B cell (primary cell): ENCODE results near the gene AKAP6.

Experiments
- EZH2 ChIP-seq: IDR thresholded peaks from 2 replicates; pipeline ENCODE4 v1.6.1; 2012; ENCODE audit warnings: borderline replicate concordance, low read depth, mild to moderate bottlenecking, moderate library complexity, low read length; ENCODE audit not compliant: insufficient read depth, poor library complexity, severe bottlenecking
- TF ChIP-seq, protein P1 (sequence below): fragments of 200-600 bp; IDR thresholded peaks from one replicate; pipeline ENCODE4 v1.8.0; 2022; ENCODE audit warnings: antibody characterized with exemption, mild to moderate bottlenecking

DNA sequence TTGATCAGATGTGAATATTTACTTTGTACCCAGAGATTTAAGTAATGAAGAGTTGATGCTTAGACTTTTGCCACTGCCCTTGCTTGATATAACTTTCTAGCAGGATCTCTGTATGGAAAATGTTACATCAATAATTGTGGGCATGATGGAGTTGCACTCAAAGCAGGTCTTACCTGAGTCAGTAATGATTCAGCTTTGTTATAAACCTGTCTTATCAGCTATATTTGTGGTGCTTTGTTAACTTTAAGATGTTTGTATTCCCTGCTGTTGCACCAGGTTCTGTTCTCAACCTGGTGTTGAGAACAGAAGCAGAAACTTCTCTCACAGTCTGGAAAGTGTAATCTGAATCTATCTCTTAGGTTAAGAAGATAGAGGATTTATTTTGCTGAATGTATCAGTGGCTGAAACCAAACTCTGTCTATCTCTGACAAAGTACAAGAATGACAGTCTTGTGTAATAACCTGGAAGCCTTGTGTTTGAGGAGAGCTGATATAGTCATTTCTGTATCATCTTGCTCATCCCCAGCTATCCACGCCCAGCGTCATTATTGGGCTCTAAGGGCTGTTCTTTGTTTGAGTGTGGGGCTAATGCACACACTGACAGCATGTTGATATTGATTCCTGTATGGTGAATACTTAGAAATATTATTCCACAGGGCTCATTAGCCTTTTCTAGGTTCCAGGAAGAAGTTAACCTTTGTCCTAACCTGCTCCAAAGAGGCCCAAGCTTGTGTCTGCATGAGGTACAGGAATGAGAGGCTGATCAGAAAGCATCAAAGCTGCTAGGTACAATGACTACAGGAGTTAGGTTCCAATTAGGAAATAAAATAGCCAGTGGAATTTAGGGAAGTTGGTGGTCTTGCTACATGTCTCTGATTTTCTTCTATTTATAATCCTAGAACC, 3.6 kb downstream of the AKAP6 start:
- no peak for TF ChIP-seq EZH2
- TF ChIP-seq, protein P1, sequence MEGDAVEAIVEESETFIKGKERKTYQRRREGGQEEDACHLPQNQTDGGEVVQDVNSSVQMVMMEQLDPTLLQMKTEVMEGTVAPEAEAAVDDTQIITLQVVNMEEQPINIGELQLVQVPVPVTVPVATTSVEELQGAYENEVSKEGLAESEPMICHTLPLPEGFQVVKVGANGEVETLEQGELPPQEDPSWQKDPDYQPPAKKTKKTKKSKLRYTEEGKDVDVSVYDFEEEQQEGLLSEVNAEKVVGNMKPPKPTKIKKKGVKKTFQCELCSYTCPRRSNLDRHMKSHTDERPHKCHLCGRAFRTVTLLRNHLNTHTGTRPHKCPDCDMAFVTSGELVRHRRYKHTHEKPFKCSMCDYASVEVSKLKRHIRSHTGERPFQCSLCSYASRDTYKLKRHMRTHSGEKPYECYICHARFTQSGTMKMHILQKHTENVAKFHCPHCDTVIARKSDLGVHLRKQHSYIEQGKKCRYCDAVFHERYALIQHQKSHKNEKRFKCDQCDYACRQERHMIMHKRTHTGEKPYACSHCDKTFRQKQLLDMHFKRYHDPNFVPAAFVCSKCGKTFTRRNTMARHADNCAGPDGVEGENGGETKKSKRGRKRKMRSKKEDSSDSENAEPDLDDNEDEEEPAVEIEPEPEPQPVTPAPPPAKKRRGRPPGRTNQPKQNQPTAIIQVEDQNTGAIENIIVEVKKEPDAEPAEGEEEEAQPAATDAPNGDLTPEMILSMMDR, result no peak
